HG03039 (cell line): ENCODE data around the gene MPO.

Experiments used
- ATAC-seq: cut with Tn5 transposase; IDR thresholded peaks from one replicate; pipeline ENCODE4 v1.9.1; 2021; ENCODE audit warnings: mild to moderate bottlenecking, moderate library complexity; ENCODE audit not compliant: unreplicated experiment

The MPO gene

DNA sequence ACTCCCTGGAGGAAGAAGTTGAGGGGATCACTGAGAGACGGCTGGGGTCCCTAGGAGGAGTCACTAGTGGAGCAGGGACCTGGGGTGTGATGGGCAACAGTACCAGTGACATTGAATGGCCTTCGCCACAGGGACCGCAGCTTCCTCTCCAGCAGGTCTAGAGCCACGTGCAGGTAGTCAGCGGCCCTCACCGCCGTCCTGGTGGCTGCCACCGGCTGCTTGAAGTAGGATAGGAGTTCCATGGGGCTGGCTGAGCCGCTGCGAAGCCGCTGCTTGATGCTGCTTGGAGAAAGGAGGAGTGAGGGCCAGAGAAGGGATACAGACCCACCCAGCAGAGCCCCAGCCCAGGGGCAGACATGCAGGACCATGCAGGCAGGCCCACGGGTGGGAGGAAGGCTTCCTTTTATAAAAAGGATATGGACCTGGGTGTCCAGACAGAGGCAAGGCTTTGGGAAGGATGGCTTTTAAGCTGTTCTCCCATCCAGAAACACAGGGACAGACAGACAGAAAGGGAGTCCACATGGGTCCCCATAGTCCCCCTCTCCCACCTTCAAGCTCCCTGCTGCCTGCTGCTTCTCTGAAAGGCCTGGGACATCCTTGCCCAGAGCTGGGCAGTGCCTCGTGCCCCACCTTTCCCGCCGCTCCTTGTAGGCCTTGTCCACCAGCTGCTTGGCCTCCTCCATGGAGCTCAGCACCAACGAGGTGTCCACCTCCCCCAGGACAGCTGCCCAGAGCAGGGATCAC, 827 bp downstream of the MPO start:
- ATAC-seq, result no peak

DNA sequence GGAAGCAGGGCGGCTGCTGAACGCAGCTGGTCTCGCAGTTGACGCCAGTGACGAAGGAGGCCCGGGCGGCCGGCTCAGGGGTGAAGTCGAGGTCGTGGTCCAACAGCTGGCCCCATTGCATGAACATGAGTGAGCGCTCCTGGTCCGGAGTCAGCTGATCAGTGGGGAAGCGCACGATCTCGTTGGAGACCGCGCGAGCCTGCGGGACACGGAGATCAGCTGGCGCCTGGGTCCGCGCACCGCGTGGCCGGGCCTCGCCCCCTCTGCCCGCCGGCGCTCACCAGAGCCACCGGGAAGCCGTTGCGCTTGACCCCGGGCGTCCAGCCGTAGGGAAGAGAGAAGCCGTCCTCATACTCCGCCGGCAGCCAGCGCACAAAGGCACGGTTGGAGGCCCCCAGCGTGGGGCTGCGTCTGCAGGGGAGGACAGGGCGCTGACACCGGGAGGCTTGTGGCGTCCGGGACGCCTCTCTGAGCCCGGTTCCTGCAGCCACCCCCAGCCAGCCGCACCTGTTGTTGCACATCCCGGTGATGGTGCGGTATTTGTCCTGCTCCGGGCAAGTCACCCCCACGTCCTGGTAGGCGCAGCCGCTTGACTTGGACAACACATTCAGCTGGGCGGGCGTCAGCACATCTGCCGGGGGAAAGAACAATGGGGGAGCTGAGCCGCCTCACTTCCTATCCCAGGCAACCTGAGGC, 1.6 kb downstream of the MPO start:
- no peak for ATAC-seq

DNA sequence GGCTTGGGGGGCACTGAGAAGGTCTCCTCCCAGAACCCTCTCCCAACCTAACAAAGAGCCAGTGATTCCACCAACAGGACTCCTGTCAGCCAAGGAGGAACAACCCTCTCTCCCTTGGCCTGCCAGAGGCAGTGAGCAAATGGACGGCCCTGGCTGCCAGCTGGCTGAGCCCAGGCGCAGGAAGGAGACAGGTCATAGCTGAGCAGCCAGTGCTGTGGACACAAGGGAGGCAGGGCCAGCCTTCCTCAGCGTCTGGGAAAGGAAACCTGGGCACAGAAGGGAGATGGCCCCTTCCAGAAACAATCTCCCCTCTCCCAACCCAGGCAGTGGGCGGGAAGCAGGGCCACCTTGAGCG, 2.1 kb downstream of the MPO start:
- no peak for ATAC-seq

DNA sequence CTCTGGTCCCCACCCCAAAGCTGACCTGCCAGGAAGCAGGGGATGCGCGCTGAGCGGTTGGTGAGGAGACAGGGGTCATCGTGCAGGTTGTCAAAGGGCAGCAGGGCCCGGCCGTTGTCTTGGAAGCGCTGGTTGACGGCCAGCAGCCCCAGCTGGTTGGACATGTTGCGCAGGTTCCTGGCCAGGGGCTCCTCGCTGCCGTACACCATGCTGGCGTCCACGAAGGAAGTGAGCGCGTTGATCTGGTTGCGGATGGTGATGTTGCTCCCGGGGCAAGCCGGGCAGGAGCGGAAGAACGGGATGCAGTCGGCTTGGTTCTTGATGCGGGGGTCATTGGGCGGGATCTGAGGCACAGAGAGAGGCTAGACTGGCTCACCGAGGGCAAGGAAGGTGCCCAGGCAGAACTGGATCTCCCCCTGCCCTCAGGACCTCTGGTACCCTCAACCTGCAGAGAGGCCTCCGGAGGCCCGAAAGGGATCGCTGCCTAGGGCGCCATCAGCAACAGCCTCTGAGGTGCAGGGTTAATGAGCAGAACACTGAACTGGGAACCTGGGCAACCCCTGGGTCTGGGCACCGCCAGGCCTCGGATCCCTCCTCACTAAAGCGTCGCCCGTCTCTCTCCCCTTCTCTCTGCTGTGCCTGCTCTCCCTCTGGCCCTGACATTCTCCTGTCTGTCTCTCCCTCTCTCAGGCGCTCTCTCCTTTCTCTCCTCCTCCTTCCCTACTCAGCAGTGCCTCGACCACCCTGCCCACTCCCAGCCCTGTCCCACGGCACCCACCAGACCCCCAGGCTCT, 2.7 kb downstream of the MPO start:
- no peak for ATAC-seq

DNA sequence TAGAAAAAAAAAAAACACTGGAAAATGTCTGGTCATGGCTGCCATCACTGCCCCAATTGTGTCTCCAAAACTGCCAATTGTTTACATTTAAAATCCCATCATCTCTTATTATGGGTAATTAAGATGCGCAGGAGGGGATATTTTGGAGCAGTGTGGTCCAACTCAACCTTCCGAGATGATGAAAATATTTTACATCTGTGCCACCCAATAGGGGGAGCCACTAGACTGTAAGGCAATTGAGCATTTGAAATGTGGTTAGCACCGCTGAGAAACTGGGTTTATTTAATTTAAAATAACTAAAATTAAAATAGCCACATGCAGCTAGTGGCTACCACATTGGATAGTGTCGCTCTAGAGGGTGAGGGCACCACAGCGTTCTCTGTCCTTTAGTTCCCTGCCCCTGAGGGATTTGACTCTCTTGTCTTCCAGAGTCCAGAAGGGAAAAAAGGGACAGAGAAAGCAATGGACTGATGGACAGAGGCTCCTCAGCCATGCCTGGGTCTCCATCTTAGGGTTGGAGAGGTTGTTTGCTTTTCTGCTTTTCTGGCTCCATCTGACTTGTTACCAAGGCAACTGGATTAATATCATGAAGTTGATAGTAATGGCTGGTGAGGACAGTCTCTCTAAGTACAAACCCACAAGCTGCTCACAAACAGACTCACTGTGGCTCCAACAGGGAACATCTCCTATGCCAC, 3.5 kb downstream of the MPO start:
- ATAC-seq, result no peak

DNA sequence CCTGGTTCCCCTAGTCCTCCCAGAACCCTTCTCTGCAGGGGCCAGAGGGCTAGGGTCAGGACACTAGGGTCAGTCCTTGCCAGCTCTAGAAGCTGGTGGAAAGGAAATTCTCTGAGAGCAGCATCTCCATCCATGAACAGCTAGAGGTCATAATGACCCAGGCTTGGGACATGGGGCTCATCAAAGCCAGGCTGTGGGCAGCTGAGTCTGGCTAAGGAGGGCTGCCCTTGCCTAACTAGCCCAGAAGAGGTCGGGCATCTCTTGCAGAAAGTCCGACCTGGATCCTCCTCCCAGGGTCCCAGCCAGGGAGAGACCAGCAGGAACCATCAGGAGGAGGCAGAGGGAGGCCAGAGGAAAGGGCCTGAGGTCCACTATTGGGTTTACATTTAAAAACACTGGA, 4.3 kb downstream of the MPO start:
- no peak for ATAC-seq

DNA sequence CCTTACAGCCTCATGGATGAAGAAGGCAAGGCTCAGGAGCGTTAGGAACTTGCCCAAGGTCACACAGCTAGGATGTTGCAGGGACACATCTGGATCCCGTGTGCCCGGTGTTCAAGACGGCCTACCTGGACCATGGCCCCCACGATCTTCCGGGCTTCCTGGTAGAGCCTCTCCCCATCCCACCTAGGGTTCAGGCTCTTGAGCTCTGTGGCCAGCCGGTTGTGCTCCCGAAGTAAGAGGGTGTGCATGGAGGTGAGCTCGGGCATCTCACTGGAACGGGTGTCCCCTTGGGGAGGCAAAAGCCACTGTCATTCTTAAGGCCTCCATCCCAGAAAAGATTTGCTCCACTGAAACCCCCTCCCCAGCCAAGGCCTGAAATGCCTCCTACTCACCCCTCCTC, 5.3 kb downstream of the MPO start:
- ATAC-seq, result no peak

DNA sequence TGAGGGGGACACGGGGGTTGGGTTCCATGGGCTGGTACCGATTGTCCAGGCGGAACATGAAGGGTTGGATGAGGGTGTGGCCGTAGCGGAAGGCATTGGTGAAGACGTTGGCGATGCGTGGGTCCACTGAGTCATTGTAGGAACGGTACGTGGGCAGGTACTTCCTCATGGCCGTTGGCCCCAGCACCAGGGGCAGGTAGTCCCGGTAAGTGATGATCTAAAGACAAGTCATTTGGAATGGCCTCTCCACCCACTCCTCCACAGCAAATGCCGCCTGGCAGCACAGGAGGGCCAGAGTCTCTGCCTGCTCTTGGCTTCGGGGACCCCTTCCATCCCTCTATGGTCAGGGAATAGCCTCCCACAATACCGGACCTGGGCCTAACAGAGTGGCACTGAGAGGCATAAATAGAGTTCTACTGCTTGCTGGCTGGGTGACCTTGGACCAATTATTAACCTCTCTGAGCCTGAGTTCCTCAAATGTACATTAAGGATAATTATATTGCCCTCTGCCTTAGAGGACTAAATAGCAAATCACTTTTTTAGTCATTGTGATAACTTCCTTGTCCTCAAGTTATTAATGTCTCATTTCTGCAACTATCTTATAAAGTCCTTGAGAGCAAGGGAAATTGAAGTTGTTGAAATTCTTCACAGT, 7.2 kb downstream of the MPO start:
- ATAC-seq, result no peak

DNA sequence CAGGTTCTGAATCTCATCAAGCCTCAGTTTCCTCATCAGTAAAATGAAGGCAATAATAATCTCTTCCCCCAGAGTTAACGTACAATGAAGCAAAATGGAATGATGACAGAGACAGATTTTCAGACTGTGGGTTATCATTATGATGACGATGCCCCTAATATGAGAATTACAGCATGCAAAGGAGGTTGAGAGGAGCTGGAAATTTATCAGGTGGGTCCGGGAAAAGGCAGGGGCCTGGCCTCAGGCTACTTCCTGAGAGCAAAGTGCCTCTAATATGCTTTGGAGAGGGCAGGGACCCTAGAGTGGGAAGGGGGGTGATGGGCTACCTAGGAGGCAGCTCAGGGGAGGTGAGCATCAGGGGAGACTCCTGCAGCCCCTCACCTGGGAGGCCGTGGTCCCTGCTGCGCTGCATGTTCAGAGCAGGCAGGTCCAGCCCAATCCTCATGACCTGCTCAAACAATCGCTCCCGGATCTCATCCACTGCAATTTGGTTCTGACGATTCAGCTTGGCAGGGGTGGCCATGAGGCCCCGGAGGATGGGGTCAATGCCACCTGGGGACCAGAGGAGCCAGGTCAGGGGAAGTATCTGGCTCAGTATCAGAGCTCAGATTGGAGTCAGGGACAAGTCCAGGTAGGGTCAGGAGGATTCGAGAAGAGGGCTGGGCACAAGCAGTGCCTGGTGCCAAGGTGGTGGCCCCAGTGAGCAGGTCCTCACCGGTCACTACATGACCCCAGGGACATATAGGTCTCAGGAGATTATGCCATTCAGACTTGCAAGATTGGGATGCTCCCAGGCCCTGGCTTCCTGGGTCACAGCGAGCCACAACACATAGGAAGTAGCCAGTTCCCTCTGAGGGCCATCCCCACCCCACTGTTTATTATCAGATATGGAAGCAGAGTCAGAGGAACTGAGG, 8.1 kb downstream of the MPO start:
- no peak for ATAC-seq

DNA sequence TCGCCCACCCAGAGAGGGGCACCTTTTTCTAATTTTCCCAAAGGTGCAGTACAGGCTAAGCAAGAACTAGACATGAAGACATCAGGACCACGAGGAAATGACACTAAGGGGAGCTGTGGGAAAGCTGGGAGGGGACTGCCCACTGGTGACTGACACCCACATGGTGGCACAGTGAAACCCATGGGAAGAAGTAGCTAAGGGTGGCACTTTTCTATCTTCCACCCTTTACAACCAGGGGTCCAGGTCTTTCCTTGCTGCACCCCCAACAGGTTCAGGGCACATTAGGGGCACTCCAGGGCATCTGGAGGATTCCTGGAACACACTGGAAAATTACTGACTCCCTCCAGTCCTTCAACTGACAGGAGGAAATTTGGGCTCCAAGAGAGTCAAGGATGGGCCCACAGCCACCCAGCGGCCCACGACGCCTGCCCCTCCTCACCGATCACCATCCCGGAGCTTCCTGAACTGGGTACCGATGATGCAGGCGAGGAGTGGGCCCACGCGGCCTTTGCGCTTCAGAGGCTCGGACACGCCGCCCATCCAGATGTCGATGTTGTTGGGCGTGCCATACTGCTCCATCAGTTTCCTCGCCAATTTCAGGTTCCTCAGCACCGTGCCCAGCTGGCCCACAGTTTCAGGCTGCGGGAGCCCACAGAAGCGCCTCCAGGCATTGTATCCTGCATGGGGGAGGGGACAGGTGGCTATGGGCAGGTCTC, 9.4 kb downstream of the MPO start:
- ATAC-seq, result no peak

DNA sequence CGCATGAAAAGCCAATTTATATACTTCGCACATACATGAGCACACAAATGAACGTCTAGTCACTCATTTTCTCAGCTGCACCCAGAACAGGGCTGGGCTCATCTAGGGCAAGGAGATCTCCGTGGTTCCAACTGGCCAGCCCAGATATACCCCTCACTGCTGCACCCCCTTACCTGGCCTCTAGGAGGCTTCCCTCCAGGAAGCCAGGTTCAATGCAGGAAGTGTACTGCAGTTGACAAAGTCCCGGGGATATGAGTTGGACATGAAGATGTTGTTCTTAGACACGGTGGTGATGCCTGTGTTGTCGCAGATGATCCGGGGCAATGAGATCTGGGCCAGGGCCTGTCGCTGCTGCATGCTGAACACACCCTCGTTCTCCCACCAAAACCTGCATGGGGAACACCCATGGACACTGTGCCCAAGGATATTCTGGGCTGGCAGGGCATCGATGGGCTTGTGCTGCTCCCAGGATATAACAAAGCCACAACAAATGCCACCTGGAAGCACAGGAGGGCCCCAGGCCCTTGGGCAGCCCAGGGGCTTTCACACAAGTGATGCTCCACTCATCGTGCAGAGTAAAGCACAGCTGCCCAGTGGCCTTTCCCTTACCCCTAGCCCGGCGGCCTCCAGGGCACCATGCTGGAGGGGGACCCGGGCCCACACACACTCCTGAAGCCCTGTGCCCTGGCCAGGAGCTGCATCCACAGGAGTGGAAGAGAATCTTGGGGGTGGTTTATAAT, 10.1 kb downstream of the MPO start:
- ATAC-seq, result no peak

DNA sequence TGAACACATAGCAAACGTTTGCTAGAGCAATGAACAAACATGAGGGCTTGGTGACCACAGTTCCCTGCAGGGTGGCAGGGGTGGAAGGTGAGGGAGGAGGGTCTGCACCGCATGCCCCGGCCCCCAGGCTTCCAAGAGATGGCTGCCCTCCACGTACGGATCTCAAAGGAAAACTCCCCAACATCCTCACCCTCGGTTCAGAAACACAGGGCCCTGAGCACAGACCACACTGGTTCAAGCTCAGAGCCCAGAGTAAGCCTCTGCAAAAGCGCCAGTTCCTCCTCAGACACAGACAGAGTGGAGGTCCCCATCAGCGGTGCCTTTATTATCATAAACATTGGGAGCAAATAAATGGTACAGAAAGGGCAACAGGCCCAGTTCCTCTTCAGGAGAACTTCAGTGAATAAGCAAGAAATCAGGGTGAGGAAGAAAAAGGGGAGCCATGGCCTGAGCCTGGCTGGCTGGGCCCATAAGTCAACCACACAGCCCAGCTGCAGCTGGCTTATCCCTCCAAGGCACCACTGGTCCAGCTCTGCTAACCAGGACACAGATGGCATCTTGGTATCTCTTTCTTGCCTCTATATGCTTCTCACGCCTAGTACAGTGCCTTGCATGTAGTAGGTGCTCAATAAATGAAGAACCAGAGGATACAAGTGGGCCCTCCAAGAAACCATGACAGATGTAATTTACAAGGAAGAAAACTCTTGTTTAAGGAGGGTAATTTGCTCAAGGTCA, 11.0 kb downstream of the MPO start:
- ATAC-seq, result no peak

DNA sequence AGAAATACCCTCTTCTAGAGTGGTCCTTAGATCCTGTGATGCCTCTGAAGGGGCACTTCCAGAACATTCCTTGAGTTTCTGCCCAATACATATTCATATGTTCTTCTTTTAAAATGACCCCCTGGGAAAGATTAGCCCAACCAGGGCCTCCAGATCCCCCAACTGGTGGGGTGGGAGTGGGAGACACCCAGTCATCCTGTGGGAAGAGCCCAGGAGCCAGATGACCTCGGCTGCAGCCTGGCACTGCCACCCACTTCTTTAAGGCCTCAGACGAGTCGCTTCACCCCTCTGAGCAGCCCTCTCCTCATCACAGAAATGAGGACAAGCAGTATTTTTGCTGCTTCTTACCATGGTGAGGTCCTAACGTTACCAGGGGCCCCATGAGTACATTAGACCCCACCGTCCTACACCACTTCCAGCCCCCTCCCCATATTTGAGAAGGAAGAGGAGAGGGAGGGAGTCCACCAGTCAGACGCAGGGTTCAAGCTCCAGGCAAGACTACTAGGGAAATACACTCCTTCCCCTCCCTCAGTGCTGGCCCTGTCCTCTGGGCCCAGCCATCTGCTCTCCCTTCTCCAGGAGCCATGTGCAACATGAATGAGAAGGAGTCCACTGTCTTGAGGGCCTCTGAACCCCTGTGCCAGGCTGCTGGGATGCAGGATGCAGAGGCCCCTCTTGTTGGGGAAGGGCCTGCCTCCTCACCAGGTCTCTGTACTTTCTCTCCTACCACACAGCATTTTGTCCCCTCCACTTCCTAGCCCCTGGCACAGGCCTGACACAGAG, 11.8 kb downstream of the MPO start:
- ATAC-seq, result no peak

DNA sequence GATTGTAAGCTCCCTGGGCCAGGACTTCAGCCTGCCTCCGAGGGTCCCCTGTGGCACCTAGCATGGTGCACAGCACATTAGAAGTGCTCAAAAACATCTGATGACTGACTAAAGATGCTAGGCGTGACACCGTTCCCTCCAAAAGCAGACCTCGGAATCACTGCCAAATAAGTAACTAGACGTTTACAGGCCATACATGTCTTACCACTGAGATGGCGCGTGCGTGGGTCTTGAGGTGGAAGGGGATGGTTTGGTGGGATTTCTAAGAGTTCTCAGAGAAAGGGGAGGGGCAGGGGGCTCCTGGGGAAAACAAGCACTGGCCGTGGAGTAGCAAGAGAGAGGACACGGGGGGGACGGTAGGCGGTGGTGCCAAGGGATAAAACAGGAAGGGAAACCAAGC, 12.4 kb downstream of the MPO start:
- no peak for ATAC-seq

DNA sequence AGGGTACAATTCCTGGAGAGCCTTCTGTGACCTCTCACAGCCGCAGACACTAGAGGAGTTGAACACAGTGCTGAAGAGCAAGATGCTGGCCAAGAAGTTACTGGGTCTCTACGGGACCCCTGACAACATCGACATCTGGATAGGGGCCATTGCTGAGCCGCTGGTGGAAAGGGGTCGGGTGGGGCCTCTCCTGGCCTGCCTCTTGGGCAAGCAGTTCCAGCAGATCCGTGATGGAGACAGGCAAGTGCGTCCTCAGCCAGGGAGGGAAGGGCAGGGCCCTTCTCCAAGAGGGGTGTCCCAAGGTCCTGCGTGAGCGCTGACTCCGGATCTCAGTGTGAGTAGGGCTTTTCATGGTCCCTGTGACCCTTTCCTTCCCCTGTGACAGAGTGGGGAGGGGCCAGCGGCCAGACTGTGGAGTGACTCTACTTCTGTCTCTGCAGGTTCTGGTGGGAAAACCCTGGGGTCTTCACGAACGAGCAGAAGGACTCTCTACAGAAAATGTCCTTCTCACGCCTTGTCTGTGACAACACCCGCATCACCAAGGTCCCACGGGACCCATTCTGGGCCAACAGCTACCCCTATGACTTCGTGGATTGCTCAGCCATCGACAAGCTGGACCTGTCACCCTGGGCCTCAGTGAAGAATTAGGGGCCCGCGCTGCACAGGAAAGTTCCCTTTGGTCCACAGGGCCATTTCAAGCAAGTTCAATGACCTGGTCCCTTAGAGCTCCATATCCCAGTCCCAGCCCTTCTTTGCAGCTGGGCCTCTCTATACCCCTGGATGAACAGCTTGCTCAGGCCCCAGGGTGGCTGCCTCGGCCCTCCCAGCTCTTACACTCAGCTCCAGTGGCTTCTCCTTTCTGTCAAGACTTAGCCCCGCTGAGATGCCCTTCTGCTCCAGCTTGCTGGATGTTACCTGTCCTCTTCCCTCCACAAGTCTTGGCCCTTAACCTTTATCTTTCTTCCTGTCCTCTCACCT, 13.1 kb downstream of the MPO start:
- ATAC-seq, result no peak
